H1 (cell line): ENCODE data around the gene ELAVL1. TPM values are rescaled to one million over a fixed set of nuclear protein-coding genes. Genes with fewer than 3 reads are reported as not detected.

Source experiments
- CTCF ChIA-PET: fragments of 300-600 bp; sonication (Branson Sonifier 250); formaldehyde crosslinking; loops from one replicate; lab custom pipeline; 2021; ENCODE audit not compliant: partially characterized antibody; lab: Charles Lee
- POLR2A ChIA-PET: fragments of 300-600 bp; sonication (Branson Sonifier 250); formaldehyde crosslinking; loops from one replicate; lab custom pipeline; 2021; ENCODE audit warnings: inconsistent platforms; ENCODE audit not compliant: partially characterized antibody; lab: Charles Lee
- DNase-seq, 2 experiments: peaks; one replicate each; pipeline versions ENCODE4 v3.0.0 to v3.0.0-alpha.2; 2010 to 2022; ENCODE audit warnings: low spot score in 2 of 2, low read depth in 1 of 2, mixed read lengths in 1 of 2
- FAIRE-seq: peaks from 2 replicates; lab custom pipeline; 2011; peaks lifted over from hg19 to GRCh38; lab: Jason Lieb, UNC
- H2AFZ ChIP-seq: 2 replicates; pipeline ENCODE4 v1.8.1; 2012; ENCODE audit warnings: low read length, inconsistent platforms
- H2AK5ac ChIP-seq: 2 replicates; pipeline ENCODE4 v1.6.1; 2013; ENCODE audit warnings: low read depth, low read length
- H2BK120ac ChIP-seq: replicated peaks from 2 replicates; pipeline ENCODE3; 2013; ENCODE audit warnings: low read depth, low read length, inconsistent platforms
- H2BK12ac ChIP-seq: 2 replicates; pipeline ENCODE4 v1.6.1; 2013; ENCODE audit warnings: low read depth, low read length
- H2BK15ac ChIP-seq: 2 replicates; pipeline ENCODE4 v1.6.1; 2013; ENCODE audit warnings: low read length
- H2BK20ac ChIP-seq: 2 replicates; pipeline ENCODE4 v1.6.1; 2013; ENCODE audit warnings: low read length
- H2BK5ac ChIP-seq: 2 replicates; pipeline ENCODE4 v1.6.1; 2013; ENCODE audit warnings: low read depth, low read length
- H3K14ac ChIP-seq: 2 replicates; pipeline ENCODE4 v1.6.1; 2013; ENCODE audit warnings: inconsistent platforms; ENCODE audit not compliant: insufficient read length
- H3K18ac ChIP-seq: 2 replicates; pipeline ENCODE4 v1.6.1; 2013; ENCODE audit warnings: low read length; ENCODE audit errors: extremely low read depth
- H3K23ac ChIP-seq: 2 replicates; pipeline ENCODE4 v1.6.1; 2013; ENCODE audit warnings: inconsistent platforms; ENCODE audit not compliant: insufficient read length
- H3K23me2 ChIP-seq: 2 replicates; pipeline ENCODE4 v1.6.1; 2013; ENCODE audit warnings: low read depth, low read length
- H3K27ac ChIP-seq: 2 replicates; pipeline ENCODE4 v1.6.1; 2011; ENCODE audit warnings: low read depth, low read length, inconsistent platforms
- H3K27me3 ChIP-seq, 4 experiments: replicated peaks in 1 of 4; 1 replicate in 1 of 4; 2 replicates in 3 of 4; pipeline versions ENCODE4 v1.6.1 to v1.8.1; 2011 to 2013; ENCODE audit warnings: low read length in 3 of 4, mild to moderate bottlenecking in 3 of 4, inconsistent platforms in 2 of 4, mixed read lengths in 2 of 4, moderate library complexity in 1 of 4; ENCODE audit not compliant: control insufficient read depth in 3 of 4, insufficient read depth in 3 of 4; ENCODE audit errors: extremely low read depth in 1 of 4
- H3K36me3 ChIP-seq, 4 experiments: 2 replicates each; pipeline versions ENCODE4 v1.6.1 to v1.8.1; 2011 to 2013; ENCODE audit warnings: mild to moderate bottlenecking in 4 of 4, low read length in 3 of 4, moderate library complexity in 2 of 4, control low read depth in 1 of 4, inconsistent platforms in 1 of 4; ENCODE audit not compliant: insufficient read depth in 4 of 4, control insufficient read depth in 2 of 4
- H3K4ac ChIP-seq: replicated peaks from 2 replicates; pipeline ENCODE3; 2013; ENCODE audit warnings: low read length, low read depth, mixed read lengths, inconsistent platforms; ENCODE audit not compliant: insufficient read length
- H3K4me1 ChIP-seq, 4 experiments: replicated peaks in 1 of 4; 1 replicate in 1 of 4; 2 replicates in 3 of 4; pipeline versions ENCODE4 v1.6.1 to v1.8.1; 2011 to 2013; ENCODE audit warnings: low read length in 3 of 4, inconsistent platforms in 2 of 4, mixed read lengths in 1 of 4; ENCODE audit not compliant: insufficient read depth in 4 of 4, control insufficient read depth in 3 of 4
- H3K4me2 ChIP-seq, 2 experiments: 2 replicates each; pipeline versions ENCODE4 v1.6.1 to v1.8.1; 2011 to 2013; ENCODE audit warnings: low read depth in 2 of 2, low read length in 2 of 2, control low read depth in 1 of 2, inconsistent platforms in 1 of 2, mild to moderate bottlenecking in 1 of 2; ENCODE audit not compliant: insufficient read depth in 1 of 2
- H3K4me3 ChIP-seq, 4 experiments: fragments of 200-600, 300-600 bp in 1 of 4; sonication (generic), shearing (Covaris generic), sonication (Bioruptor Twin) in 1 of 4; 2 replicates each; pipeline versions ENCODE4 v1.5.1 to v1.8.1; 2011 to 2016; ENCODE audit warnings: low read length in 4 of 4, low read depth in 3 of 4, control low read depth in 2 of 4, inconsistent platforms in 2 of 4, mild to moderate bottlenecking in 2 of 4, mixed read lengths in 1 of 4, moderate library complexity in 1 of 4; ENCODE audit not compliant: insufficient read depth in 2 of 4; ENCODE audit errors: extremely low read depth in 1 of 4
- H3K56ac ChIP-seq: replicated peaks from 2 replicates; pipeline ENCODE3; 2013; ENCODE audit warnings: low read depth, mild to moderate bottlenecking, mixed read lengths, low read length, inconsistent platforms; ENCODE audit not compliant: insufficient read length
- H3K79me1 ChIP-seq: 2 replicates; pipeline ENCODE4 v1.6.1; 2013; ENCODE audit warnings: low read depth, low read length, control low read depth
- H3K79me2 ChIP-seq, 2 experiments: 2 replicates each; pipeline versions ENCODE4 v1.6.1 to v1.8.1; 2012 to 2013; ENCODE audit warnings: low read length in 2 of 2, mild to moderate bottlenecking in 2 of 2, inconsistent platforms in 1 of 2; ENCODE audit not compliant: insufficient read depth in 2 of 2, control insufficient read depth in 1 of 2
- H3K9ac ChIP-seq, 4 experiments: replicated peaks in 1 of 4; 1 replicate in 1 of 4; 2 replicates in 3 of 4; pipeline versions ENCODE4 v1.6.1 to v1.8.1; 2011 to 2013; ENCODE audit warnings: low read depth in 3 of 4, low read length in 3 of 4, control low read depth in 2 of 4, mild to moderate bottlenecking in 2 of 4, moderate library complexity in 2 of 4, inconsistent platforms in 1 of 4; ENCODE audit errors: extremely low read depth in 1 of 4
- H3K9me3 ChIP-seq, 2 experiments: 2 replicates each; pipeline versions ENCODE4 v1.6.1 to v1.8.1; 2012 to 2013; ENCODE audit warnings: mild to moderate bottlenecking in 2 of 2, moderate library complexity in 2 of 2, control low read depth in 1 of 2, inconsistent platforms in 1 of 2, low read depth in 1 of 2, low read length in 1 of 2, mixed read lengths in 1 of 2; ENCODE audit not compliant: insufficient read depth in 2 of 2
- H4K20me1 ChIP-seq, 2 experiments: replicated peaks in 1 of 2; 2 replicates each; pipeline versions ENCODE3 to v1.8.1; 2011 to 2013; ENCODE audit warnings: inconsistent platforms in 2 of 2, low read length in 2 of 2, mild to moderate bottlenecking in 1 of 2; ENCODE audit not compliant: insufficient read depth in 2 of 2, control insufficient read depth in 1 of 2
- H4K5ac ChIP-seq: 2 replicates; pipeline ENCODE4 v1.6.1; 2013; ENCODE audit warnings: low read length, low read depth, mixed read lengths, inconsistent platforms; ENCODE audit not compliant: insufficient read length
- H4K8ac ChIP-seq: 2 replicates; pipeline ENCODE4 v1.8.0; 2013; ENCODE audit warnings: mild to moderate bottlenecking, moderate library complexity, low read length, inconsistent platforms; ENCODE audit not compliant: insufficient read depth; ENCODE audit errors: extremely low read depth
- H4K91ac ChIP-seq: replicated peaks from 2 replicates; pipeline ENCODE3; 2013; ENCODE audit warnings: low read length, mixed read lengths, inconsistent platforms; ENCODE audit not compliant: insufficient read length
- YY1 ChIP-seq: IDR thresholded peaks from 2 replicates; pipeline ENCODE4 v1.6.1; 2011; ENCODE audit warnings: low read depth, mild to moderate bottlenecking, low read length
- WGBS, 2 experiments: shearing (Covaris generic) in 1 of 2; methylation state at CpG; one replicate each; pipeline versions ENCODE4 v1.1.6 to v1.1.7; 2013 to 2015; ENCODE audit warnings: low lambda C conversion rate in 2 of 2, mixed read lengths in 2 of 2, inconsistent platforms in 1 of 2, low coverage in 1 of 2, missing lambda C conversion rate in 1 of 2; ENCODE audit not compliant: insufficient replicate concordance in 2 of 2, insufficient coverage in 1 of 2, insufficient read length in 1 of 2; ENCODE audit errors: extremely low coverage in 1 of 2, missing lambda C conversion rate in 1 of 2; 5-methylcytosine and 5-hydroxymethylcytosine counted together
- polyA plus RNA-seq, 7 experiments: library from polyadenylated mRNA; depleted of rRNA in 3 of 7; stranded (reverse) in 5 of 7; unstranded in 2 of 7; fragments of >200 nt in 5 of 7; fragments of 200-250 nt in 2 of 7; gene quantifications; 1 replicate in 5 of 7; 2 replicates in 1 of 7; 4 replicates in 1 of 7; pipeline versions ENCODE4 v1.2.1 to v1.2.3, GENCODE V29; 2011 to 2013; ENCODE audit warnings: missing spikeins in 2 of 7, mixed read lengths in 2 of 7
- total RNA-seq: library from RNA; stranded (reverse); fragmentation: NEBNext Ultra II Directional; extraction: Animal tissue kit (Norgen Biotek cat#: 25700); gene quantifications from 2 replicates; pipeline ENCODE4 v1.2.1, GENCODE V29; 2021

Gene ELAVL1
- total and polyA plus RNA-seq, 2 of the 8 experiments (the other 6 are each of a cell fraction or from before 2014, with no cell fraction given): 56.7 to 163 TPM

- H2AFZ ChIP-seq: no peak overlapping the region
- no peak overlapping the region for H2BK15ac ChIP-seq
- H3K23me2 ChIP-seq: no peaks in the 10 kb centered on the region
- 0 out of 2 replicates have a peak overlapping the region, but pooled peaks have one; percentile 21 for H3K27ac ChIP-seq
- H4K20me1 ChIP-seq: peaks cover 41 to 66% of the 10 kb centered on the region in 2 experiments
- H3K4me2 ChIP-seq: no peak overlapping the region
- peaks cover 37% of the 10 kb centered on the region for H3K79me1 ChIP-seq
- POLR2A ChIA-PET: interaction anchor here (1.3 to 1.6 kb wide), 2 partner anchors 12 to 45 kb away, joined by 3 to 5 read pairs; partner anchors contain the start of gene TIMM44
- no peak for DNase-seq
- no peak overlapping the region for H2BK120ac ChIP-seq
- H3K79me2 ChIP-seq: peaks cover 14 to 86% of the 10 kb centered on the region in 2 experiments
- no peaks in the 10 kb centered on the region for H3K27me3 ChIP-seq
- no peak overlapping the region for H4K5ac ChIP-seq
- no peak overlapping the region for H3K9ac ChIP-seq
- no peak overlapping the region for H3K18ac ChIP-seq
- 91% methylated on average over 12 of the region's 12 CpGs; no CpG with 5 or more reads in 1 of the 2 experiments for WGBS, 2 experiments
- H3K4me3 ChIP-seq: no peak overlapping the region
- no peak for FAIRE-seq
- H3K36me3 ChIP-seq: peaks cover 23 to 62% (median 38%) of the 10 kb centered on the region in 4 experiments; a peak in 7 of 8 replicates
- no peak overlapping the region for H4K91ac ChIP-seq
- no peak overlapping the region for H3K4ac ChIP-seq
- no peak overlapping the region; the same call in 1 of the 2 replicates for H4K8ac ChIP-seq
- CTCF ChIA-PET: interaction anchor here (1.1 to 3.0 kb wide), 5 partner anchors 13 to 88 kb away, joined by 3 to 16 read pairs (median 3); no protein-coding TSS in a partner anchor
- H3K9me3 ChIP-seq: no peaks in the 10 kb centered on the region
- no peak overlapping the region for H2BK20ac ChIP-seq
- no peak overlapping the region for H3K14ac ChIP-seq
- H3K4me1 ChIP-seq: no peaks in the 10 kb centered on the region; a peak in 1 of 7 replicates
- no peak overlapping the region for H2BK5ac ChIP-seq
- no peak overlapping the region for H2AK5ac ChIP-seq
- no peak overlapping the region for H2BK12ac ChIP-seq
- no peak for TF ChIP-seq YY1
- no peak overlapping the region for H3K56ac ChIP-seq
- no peak overlapping the region for H3K23ac ChIP-seq
These were observed 16.3 kb downstream of the ELAVL1 start for GRCh38 chr19:7989071-7989575.
